ENCODE results near the gene DLG3. TPM values are rescaled to one million over a fixed set of nuclear protein-coding genes. Genes with fewer than 3 reads are reported as not detected.

The DLG3 gene
- total RNA-seq, 2 donors from 2014 or later, result 17.3 to 17.6 TPM

DNA sequence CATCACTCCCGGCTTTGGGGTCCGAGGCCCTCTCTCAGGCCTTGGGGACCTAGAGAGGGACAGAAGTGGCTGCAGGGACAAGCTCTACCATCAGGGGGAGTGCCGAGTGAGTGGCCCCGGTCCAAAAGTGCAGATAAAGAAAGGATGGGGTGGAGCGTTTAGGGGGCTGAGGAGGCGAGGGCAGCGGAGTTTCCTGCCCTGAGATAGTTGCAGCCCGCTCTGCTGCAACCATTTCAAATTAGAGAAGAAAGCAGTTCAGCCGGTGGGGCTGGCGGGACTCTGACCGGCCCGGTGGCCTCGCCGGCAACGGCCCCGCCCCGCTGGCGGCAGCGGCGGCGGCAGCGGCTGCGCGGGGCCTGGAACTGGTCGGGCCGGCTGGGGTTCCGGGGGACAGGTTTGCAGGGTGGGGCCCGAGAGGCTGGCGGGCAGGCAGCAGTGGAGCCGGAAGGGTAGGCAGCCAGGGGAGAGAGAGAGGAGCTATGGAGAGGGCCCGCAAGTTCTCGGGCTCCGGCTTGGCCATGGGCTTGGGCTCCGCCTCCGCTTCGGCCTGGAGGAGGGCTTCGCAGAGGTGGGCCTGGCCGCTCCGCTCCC, 7.6 kb downstream of the DLG3 start:
- Mint-ChIP-seq H3K36me3 (ENCODE audit: low read depth) (peaks cover 20% of the 10 kb centered on the region), H3K4me1 (peaks cover 20% of the 10 kb centered on the region), H3K9me3 (no peaks in the 10 kb centered on the region), H3K4me3 (peak overlapping the region; percentile 76), H3K27ac (peak overlapping the region; percentile 73), H3K27me3 (no peaks in the 10 kb centered on the region)
- peak; percentile 25 for ATAC-seq (replicated peaks)

DNA sequence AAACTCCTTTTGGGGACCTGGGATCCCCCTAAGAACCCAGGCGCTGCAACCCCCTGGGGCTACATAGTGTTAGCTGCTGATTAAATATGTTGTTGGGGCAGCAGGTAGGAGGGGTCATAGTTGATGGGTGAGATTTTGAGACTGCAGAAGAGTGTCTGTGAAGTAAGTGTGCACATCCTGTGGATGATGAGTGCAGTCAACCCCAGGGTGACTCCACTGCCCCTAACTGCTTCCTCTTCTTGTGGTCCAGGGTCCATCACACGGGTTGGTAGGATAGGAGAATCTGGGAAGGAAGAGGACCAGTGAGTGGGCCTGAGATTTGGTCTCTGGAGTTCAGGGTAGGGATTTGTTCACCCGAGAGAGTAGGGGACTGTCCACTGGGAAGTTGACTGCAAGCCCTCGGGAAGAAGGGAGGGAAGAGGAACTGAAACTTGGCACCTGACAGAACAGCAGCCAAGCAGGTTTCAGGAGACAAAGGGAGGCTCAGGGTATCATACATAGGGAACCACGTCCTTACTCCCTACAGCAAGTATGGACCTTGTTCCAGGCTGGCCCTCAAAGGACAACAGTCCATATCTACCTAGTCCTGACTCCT, 8.5 kb downstream of the DLG3 start:
- no peaks in the 10 kb centered on the region for H3K9me3 Mint-ChIP-seq
- no peak for ATAC-seq (replicated peaks)
- no peaks in the 10 kb centered on the region for H3K27me3 Mint-ChIP-seq
- H3K36me3 Mint-ChIP-seq (ENCODE audit: low read depth), result peaks cover 20% of the 10 kb centered on the region
- peak overlapping the region; percentile 76 for H3K4me3 Mint-ChIP-seq
- H3K27ac Mint-ChIP-seq, result peak overlapping the region; percentile 21
- peaks cover 20% of the 10 kb centered on the region for H3K4me1 Mint-ChIP-seq

DNA sequence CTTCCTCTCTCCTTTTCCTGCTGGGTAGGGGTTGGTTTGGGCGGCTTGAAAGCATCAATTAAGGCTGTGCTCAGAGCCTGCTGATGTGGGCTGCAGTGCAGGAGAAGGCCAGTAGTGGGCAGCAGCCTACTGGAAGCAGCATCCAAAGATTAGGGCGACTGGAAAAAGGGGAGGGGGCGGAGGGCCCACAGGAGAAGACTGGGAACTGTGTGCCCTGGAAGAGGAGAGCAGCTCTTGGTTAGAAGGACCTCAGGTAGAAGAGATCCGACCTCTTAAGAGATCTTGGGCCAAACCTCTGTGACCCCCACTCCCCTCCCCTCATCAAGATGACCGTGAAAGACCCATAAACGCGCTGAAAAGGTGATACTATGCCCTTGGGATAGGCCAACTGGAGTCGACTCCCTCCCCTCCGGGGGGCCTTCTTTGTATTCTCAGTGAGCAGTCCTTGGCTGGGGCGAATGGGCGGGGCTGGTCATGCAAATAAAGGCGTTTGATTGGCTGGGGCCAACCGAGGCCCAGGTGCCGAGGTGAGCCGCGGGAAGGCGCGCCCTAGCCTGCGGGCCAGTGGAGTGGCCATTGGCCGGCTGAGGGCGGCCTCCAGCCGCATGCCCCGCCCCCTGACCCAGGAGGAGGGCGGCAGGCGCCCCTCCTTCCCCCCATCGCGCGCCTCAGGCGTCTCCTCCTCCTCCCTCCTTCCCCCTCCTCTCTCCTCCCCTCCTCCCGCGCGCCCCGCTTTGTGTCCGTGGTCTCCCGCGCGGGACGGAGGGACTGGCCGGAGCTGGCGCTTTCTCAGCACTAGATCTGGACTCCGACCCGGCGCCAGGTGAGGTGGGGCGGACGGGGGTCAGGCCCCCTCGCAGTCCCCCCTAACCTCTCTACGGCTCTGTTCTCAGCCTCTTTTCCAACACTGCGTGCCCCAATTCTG, 10.1 kb downstream of the DLG3 start:
- peak; percentile 76 for ATAC-seq (replicated peaks)
- Mint-ChIP-seq H3K27ac (peak overlapping the region; percentile 95), H3K27me3 (no peaks in the 10 kb centered on the region), H3K9me3 (no peaks in the 10 kb centered on the region), H3K4me1 (peaks cover 20% of the 10 kb centered on the region), H3K4me3 (peak overlapping the region; percentile 95), H3K36me3 (ENCODE audit: low read depth) (peaks cover 20% of the 10 kb centered on the region)

- Mint-ChIP-seq H3K4me1 (peaks cover 20% of the 10 kb centered on the region), H3K27me3 (no peaks in the 10 kb centered on the region), H3K36me3 (ENCODE audit: low read depth) (peaks cover 27% of the 10 kb centered on the region), H3K27ac (peak overlapping the region; percentile 95), H3K4me3 (peak overlapping the region; percentile 95), H3K9me3 (no peaks in the 10 kb centered on the region)
- peak; percentile 52 for ATAC-seq (replicated peaks)
Measured at GRCh38 chrX:70455366-70456202, 10.9 kb downstream of the DLG3 start.

GRCh38 chrX:70456256-70456655, 11.6 kb downstream of the DLG3 start:
- Mint-ChIP-seq H3K36me3 (ENCODE audit: low read depth) (peaks cover 33% of the 10 kb centered on the region), H3K27me3 (no peaks in the 10 kb centered on the region), H3K27ac (peak overlapping the region; percentile 95), H3K9me3 (no peaks in the 10 kb centered on the region), H3K4me1 (peaks cover 20% of the 10 kb centered on the region), H3K4me3 (peak overlapping the region; percentile 95)
- ATAC-seq (replicated peaks), result peak; percentile 52

DNA sequence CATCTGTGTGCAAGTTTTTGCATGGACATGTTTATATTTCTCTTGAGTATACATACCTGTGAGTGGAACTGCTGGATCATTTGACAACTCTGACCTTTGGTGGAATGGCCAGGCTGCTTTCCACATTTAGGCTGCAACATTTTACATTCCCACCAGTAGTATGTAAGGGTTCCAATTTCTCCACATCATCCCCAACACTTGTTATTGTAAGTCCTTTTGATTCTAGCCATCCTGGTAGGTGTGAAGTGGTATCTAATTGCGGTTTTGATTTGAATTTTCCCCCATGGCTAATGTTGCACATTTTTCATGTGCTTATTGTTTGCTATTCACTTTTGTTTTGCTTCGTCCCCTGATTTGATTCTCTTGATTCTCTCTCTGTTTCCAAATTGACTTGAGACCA, 16.4 kb downstream of the DLG3 start:
- Mint-ChIP-seq H3K36me3 (ENCODE audit: low read depth) (peaks cover 28% of the 10 kb centered on the region), H3K9me3 (no peaks in the 10 kb centered on the region), H3K4me1 (peaks cover 6% of the 10 kb centered on the region), H3K27ac (no peak overlapping the region), H3K27me3 (no peaks in the 10 kb centered on the region), H3K4me3 (no peak overlapping the region)
- no peak for ATAC-seq (replicated peaks)

DNA sequence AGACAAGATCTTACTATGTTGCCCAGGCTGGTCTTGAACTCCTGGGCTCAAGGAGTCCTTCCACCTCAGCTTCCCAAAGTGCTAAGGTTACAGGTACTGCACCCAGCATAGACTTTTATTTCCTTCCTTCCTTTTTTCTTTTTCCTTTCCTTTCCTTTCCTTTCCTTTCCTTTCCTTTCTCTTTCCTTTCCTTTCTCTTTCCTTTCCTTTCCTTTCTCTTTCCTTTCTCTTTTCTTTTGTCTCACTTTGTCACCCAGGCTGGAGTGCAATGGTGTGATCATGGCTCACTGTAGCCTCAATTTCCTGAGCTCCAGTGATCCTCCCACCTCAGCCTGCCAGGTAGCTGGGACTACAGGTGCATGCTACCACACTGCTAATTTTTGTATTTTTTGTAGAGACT, 19.4 kb downstream of the DLG3 start:
- Mint-ChIP-seq H3K36me3 (ENCODE audit: low read depth) (peaks cover 22% of the 10 kb centered on the region), H3K27me3 (no peaks in the 10 kb centered on the region), H3K9me3 (no peaks in the 10 kb centered on the region), H3K4me1 (no peaks in the 10 kb centered on the region), H3K4me3 (no peak overlapping the region), H3K27ac (no peak overlapping the region)
- no peak for ATAC-seq (replicated peaks)

DNA sequence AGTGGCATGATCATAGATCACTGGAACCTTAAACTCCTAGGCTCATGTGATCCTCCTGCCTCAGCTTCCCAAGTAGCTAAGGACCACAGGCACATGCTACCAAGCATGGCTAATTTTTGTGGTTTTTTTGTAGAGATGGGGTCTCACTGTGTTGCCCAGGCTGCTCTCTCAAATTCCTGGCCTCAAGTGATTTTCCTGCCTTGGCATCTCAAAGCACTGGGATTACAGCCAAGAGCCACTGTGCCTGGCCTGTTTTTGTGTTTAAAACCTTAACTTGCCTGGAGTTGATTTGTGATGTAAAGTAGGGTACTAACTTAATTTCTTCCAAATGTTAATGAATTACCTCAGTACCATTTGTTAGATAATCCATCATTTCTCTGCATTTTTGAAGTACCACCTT, 22.3 kb downstream of the DLG3 start:
- H3K4me1 Mint-ChIP-seq, result peaks cover 10% of the 10 kb centered on the region
- no peaks in the 10 kb centered on the region for H3K27me3 Mint-ChIP-seq
- H3K36me3 Mint-ChIP-seq (ENCODE audit: low read depth), result peaks cover 6% of the 10 kb centered on the region
- no peak overlapping the region for H3K27ac Mint-ChIP-seq
- no peak overlapping the region for H3K4me3 Mint-ChIP-seq
- no peak for ATAC-seq (replicated peaks)
- no peaks in the 10 kb centered on the region for H3K9me3 Mint-ChIP-seq

GRCh38 chrX:70468709-70469108, 24.1 kb downstream of the DLG3 start:
- H3K27ac Mint-ChIP-seq, result no peak overlapping the region
- no peak overlapping the region for H3K4me3 Mint-ChIP-seq
- H3K4me1 Mint-ChIP-seq, result peaks cover 11% of the 10 kb centered on the region
- no peak for ATAC-seq (replicated peaks)
- H3K27me3 Mint-ChIP-seq, result no peaks in the 10 kb centered on the region
- H3K36me3 Mint-ChIP-seq (ENCODE audit: low read depth), result peaks cover 6% of the 10 kb centered on the region
- H3K9me3 Mint-ChIP-seq, result no peaks in the 10 kb centered on the region

DNA sequence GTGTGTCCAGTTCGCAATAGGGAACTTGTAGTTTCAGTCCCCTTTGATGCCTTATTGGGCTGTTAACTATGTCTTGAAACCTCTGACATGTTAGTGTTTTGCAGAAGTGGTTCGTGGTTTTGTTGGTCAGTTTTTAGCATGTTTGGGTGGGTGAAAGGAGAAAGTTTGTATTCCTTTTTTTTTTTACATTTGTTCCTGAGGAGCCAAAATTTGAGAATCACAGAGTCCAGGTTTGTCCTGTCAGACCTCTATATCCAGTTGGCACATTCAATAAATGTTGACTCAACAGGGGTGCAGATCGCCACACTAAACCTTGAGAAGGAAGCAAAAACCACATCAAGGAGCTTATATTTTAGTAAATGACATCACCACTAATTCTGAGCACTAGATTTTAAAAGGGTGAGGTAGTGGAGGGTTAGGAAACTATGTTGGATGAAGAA, 26.2 kb downstream of the DLG3 start:
- no peak overlapping the region for H3K27ac Mint-ChIP-seq
- ATAC-seq (replicated peaks), result peak; percentile 38
- no peak overlapping the region for H3K4me3 Mint-ChIP-seq
- H3K27me3 Mint-ChIP-seq, result no peaks in the 10 kb centered on the region
- H3K36me3 Mint-ChIP-seq (ENCODE audit: low read depth), result peaks cover 6% of the 10 kb centered on the region
- no peaks in the 10 kb centered on the region for H3K9me3 Mint-ChIP-seq
- peaks cover 15% of the 10 kb centered on the region for H3K4me1 Mint-ChIP-seq

DNA sequence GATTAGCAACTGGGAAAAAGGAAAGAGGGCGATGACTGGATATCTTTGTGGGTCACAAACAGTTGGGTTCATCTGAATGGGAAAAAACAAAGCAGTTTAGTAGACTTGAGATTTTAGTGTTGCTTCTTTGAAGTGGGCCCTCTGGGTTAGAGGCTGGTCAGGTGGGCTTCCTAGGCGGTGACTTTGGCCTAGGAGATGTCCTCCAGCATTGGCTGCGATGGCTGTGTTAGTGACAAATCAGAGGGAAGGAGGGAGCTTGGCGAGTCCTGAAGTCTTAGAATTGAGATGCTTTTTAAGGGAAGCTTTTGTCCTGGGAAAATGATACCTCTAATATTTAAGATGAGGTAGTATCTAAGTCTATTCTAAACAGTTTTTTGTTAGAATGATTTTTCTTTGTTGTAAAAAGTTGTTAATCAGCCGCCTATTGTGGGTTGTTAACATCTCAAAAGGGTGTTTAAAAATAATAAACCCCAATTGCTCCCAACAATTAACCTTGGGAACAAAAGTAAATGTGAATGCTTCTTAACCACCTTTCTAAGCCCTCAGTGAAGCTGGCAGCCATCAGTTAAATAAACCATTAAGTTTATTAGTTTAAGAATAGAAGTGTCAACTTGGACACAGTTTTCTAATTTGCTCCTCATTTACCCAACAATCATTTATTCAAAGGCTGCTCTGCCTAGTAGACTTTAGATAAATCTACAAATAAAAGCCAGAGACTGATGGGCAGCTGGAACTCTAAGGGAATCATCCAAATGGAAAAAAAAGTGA, 31.7 kb downstream of the DLG3 start:
- Mint-ChIP-seq H3K27ac (no peak overlapping the region), H3K9me3 (no peaks in the 10 kb centered on the region), H3K36me3 (ENCODE audit: low read depth) (no peaks in the 10 kb centered on the region), H3K4me3 (no peak overlapping the region), H3K27me3 (no peaks in the 10 kb centered on the region), H3K4me1 (peaks cover 10% of the 10 kb centered on the region)
- ATAC-seq (replicated peaks), result no peak

DNA sequence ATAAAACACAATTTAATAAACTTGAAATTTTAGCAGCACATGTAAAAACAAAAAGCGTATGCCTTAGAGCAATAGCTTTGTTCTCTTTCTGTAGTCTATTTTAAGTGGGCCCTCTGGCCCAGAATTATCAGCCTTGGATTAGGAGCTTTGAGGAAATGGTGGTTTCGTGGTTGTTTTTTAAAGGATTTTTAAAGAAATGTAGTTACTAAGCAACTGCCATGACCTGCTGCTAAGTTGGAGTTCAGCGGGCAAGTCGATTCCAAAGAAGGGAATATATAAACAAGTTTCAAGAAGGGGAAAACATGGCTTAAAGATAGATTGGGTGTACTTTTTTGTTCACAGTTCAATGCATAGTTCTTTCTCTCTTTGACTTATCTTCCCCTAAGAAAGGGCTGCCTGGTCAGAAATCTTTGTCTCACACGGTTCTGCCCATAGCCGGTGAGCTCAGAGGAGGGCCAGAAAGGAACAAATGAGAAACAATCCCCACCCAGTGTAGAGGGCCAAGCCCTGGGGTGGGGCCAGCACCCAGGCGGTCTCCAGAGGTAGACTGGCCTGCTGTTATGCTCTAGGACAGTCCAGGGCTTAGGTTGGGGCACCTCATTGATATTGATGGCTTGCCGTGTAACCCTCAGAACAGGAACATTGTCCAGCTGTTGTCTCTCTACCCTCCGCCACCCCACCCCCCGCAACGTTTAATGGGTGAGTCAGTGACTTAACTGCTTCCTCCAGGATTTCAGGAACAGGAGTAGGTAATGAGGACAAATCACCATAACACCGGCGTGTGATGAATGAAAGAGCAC, 32.5 kb downstream of the DLG3 start:
- Mint-ChIP-seq H3K4me3 (no peak overlapping the region), H3K4me1 (peaks cover 4% of the 10 kb centered on the region), H3K27me3 (no peaks in the 10 kb centered on the region), H3K27ac (no peak overlapping the region), H3K9me3 (no peaks in the 10 kb centered on the region), H3K36me3 (ENCODE audit: low read depth) (peaks cover 7% of the 10 kb centered on the region)
- ATAC-seq (replicated peaks), result no peak

DNA sequence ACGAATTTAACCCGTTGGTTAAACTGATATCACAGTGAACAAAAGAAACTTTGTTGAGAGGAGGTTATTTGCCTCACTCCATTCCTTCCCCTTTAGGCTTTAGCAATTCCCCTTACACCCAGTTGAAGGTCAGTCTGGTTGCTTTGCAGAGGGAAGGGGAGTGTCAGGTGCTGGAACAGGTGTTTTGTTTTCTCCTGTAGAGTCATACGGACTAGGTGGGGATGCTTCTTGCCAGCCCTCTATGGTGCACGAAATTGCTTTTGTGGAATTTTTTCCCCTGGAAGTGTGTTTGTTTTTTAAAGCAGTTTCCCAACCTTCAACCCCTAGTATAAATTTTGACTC, 33.1 kb downstream of the DLG3 start:
- no peak overlapping the region for H3K27ac Mint-ChIP-seq
- peaks cover 7% of the 10 kb centered on the region for H3K36me3 Mint-ChIP-seq (ENCODE audit: low read depth)
- ATAC-seq (replicated peaks), result no peak
- H3K4me1 Mint-ChIP-seq, result peaks cover 4% of the 10 kb centered on the region
- H3K9me3 Mint-ChIP-seq, result no peaks in the 10 kb centered on the region
- H3K27me3 Mint-ChIP-seq, result no peaks in the 10 kb centered on the region
- H3K4me3 Mint-ChIP-seq, result no peak overlapping the region

Measured in activated T-helper 17 cell treated with anti-CD3 and anti-CD28 coated beads, Interleukin-2, amount 50 U/mL, for 72 hours (primary cell).